Right ventricle myocardium superior (tissue), 1 donor: ENCODE data around the gene FOXRED1. TPM values are rescaled to one million over a fixed set of nuclear protein-coding genes. Genes with fewer than 3 reads are reported as not detected.
A peak's percentile ranks its signal among the peaks of the same experiment; 100 is the strongest.
"Not testable (repeated sequence)": the region's sequence is repeated elsewhere in the genome, so short reads cannot be mapped to it uniquely, and the experiment has no call there.

Source experiments
- ATAC-seq: fragments of 200-7000 bp; cut with Tn5 transposase; one replicate; pipeline ENCODE4 v1.9.1; 2020; ENCODE audit warnings: mild to moderate bottlenecking; ENCODE audit not compliant: poor library complexity
- DNase-seq: peaks from one replicate; pipeline ENCODE4 v3.0.0-alpha.2; 2020
- intact Hi-C: fragments of 100-400 bp; cut with DNase I; formaldehyde crosslinking; loops from one replicate; pipeline ENCODE4 v1.11.2; 2022
- long read RNA-seq: library from polyadenylated mRNA; unstranded; transcript quantifications from one replicate; pipeline ENCODE4 v2.0.0, GENCODE V29; 2021
- total RNA-seq: library from RNA; stranded (reverse); fragmentation: NEBNext Ultra II Directional; extraction: Animal tissue kit (Norgen Biotek cat#: 25700); gene quantifications from one replicate; pipeline ENCODE4 v1.2.1, GENCODE V29; 2021
- donor health status: DM: no; HTN: yes; CAD: no; lungs with severe emphysema.

Gene FOXRED1
- 30.3 TPM for total RNA-seq
- long read RNA-seq, transcript FOXRED1-201 (11 exons, 1,970 nt): major isoform, 70 of 90 reads
- long read RNA-seq, partial matches to known transcripts: 8 of 90 reads
- long read RNA-seq, other reads (novel, unspliced or antisense): 9 of 90 reads

DNA sequence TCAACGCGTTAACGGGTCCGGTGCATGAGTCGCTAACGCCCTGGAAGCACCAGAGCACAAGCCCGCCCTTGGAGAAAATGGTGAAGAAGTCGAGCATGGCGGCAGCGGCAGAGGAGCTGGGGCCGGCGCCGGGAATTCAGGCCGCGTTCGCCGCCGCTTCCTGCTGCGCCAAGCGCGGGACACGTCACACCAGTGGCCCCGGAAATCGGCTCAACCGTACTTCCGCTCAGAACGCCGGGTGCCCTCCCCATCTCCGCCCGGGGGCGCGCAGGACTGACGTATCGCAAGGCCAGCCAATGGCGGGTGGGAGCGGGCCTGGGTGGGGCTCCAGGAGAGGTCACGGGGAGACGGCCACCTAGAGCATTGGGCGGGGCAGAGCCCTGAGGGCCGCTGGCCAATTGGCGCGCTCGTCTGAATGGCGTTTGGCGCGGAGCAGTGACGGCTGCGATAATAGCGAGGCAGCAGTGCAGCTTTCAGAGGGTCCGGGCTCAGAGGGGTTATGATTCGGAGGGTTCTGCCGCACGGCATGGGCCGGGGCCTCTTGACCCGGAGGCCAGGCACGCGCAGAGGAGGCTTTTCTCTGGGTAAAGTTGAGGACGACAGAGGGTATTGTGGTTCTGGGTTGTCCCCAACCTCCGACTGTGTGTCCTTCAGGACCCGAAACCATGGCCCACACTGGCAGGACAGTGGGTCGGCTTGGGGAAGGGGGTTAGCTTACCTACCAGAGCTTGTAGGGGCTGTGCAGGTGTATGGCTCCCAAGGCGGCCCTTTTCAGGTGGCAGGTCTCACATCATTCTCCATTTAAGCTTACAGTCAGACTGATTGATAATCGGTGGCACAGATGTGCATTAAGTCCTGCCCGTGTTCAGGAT lies at the start of gene FOXRED1, which contains the start of gene SRPRA:
FOXRED1 (plus strand) TSS at position 447 of the 872 bp plus-strand sequence; CDS start at position 500, 53 bp downstream.
SRPRA (minus strand) TSS at position 188 of the 872 bp plus-strand sequence; CDS start at position 97, 91 bp downstream.
- DNase-seq (peak; percentile 100), ATAC-seq (peak; percentile 100)
- intact Hi-C loops: loop anchor here (5.0 kb wide), 1 partner anchor 57 kb away; the partner anchor contains the start of genes FAM118B and RPUSD4

DNA sequence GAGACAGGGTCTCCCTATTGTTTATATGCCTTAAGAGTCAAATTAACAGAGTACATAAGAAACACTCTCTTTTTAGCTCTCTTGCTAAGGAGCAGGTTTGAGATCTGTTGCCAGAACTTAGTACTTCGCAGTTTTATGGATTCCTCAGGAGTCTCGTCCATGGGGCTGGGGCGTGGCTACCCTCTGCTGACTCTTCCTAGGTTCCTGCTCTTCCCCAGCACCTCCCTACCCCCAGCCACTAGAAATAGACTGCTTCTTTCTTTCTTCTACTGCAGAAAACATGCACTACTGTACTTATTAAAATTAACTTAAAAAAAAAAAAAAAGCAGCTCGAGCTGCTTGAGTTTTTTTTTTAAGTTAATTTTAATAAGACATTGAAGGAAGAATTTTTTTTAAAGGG lies 49.4 kb upstream of the FOXRED1 start:
- intact Hi-C loops: no loop called here
- ATAC-seq (no peak), DNase-seq (no peak)

DNA sequence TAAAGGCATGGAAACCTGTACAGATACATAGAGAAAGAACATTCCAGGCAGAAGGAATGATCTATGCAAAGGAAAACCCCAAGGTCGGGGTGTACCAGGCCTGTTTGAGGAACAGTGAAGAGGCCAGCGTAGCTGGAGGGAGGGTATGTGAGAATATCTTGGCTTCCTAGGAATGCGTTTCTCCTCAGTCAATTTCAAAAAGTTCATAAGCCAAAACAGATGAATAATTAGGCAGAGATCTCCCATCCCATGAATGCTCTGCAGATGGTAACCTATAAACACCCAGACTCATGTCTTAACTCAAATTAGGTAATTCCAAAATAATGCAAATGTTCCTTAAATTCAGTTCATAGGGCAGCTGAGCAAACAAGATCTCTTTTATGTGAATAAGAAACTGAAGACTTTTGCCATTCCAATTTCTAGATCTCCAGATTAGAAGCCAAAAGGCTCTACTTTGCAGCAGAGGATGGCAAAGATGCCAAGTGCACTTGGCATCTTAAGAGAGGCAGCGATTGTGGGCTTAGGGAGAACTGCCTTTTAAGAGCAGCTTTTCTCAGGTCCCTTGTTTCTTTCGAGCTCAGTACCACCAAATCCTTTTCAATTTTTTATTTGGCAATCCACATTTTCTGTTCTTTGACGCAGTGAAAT lies 44.2 kb upstream of the FOXRED1 start:
- intact Hi-C loops: no loop called here
- DNase-seq (no peak), ATAC-seq (no peak)

DNA sequence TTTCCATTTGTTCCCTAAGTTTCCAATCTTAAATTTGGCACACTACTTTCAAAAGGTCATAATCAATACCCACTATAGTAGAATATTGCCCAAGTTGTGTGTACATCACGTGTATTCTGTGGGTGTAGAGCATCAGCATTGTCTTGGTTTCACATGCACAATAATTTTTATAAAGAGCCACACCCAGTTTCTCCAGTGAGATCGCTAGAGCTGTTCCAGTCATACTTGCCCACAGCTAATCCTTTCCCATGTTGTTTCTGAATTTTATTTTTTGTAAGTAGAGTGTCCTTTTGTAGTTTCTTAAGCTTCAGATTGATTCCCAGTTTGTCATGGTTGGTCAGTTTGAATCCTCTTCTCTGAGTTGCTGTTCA lies 43.7 kb upstream of the FOXRED1 start:
- intact Hi-C loops: no loop called here
- DNase-seq: no peak
- ATAC-seq: no peak

DNA sequence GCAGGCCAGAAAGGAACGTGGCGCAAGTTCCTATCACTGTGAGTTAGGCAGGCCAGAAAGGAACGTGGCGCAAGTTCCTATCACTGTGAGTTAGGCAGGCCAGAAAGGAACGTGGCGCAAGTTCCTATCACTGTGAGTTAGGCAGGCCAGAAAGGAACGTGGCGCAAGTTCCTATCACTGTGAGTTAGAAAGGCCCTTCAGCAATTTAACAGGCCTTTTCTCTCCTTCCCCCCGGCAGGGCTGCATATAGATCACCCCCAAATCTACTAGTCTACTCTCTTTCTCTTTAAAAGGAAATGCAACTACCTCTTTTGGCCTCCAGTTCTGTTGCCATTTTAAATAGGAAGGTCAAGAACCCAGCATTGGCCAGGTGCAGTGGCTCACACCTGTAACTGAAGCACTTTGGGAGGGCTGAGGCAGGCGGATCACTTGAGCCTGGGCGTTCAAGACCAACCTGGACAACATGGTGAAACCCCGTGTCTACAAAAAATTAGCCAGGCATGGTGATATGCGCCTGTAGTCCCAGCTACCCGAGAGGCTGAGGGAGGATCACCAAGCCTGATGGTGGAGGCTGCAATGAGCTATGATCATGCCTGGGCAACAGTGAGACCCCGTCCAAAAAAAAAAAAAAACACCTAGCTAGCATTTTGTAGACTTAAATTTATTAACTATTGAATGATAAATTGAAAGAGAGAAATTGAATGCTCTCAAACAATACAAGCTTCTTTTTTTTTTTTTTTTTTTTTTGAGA lies 42.4 kb upstream of the FOXRED1 start:
- intact Hi-C loops: no loop called here
- no peak for ATAC-seq

DNA sequence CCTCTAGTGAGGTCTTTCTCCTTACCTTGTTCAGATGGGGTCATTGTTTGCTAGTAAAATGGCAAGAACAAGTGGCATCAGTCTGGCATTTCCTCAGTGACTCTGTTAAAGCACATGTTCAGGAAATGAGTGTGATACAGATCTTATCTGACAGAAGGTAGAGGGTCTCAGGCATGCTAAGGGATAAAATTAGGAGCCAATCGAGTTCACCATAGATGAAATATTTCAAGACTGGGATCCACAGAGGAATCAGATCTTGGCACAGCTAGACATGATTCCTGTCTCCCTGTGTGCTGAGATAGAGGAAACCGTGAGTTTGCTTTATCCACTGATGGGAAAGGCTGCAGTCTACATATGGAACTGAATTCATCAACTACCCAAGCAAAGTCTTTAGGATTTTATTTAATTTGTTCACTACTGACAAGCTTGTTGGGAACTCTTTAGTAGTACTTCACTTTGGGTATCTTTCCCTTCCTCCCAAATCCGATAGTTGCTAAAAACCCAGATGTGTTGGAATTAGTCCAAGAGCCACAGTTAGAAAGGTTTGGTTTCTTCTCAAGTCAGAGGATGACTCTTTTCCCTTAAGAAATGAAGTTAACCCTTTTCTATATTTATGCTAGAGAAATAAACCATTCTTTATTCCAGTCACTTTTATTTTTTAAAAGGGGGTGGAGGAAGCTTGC lies 39.0 kb upstream of the FOXRED1 start:
- intact Hi-C loops: no loop called here

More for the DNA sequence above, 42.4 kb upstream of the FOXRED1 start:
- no peak for DNase-seq

DNA sequence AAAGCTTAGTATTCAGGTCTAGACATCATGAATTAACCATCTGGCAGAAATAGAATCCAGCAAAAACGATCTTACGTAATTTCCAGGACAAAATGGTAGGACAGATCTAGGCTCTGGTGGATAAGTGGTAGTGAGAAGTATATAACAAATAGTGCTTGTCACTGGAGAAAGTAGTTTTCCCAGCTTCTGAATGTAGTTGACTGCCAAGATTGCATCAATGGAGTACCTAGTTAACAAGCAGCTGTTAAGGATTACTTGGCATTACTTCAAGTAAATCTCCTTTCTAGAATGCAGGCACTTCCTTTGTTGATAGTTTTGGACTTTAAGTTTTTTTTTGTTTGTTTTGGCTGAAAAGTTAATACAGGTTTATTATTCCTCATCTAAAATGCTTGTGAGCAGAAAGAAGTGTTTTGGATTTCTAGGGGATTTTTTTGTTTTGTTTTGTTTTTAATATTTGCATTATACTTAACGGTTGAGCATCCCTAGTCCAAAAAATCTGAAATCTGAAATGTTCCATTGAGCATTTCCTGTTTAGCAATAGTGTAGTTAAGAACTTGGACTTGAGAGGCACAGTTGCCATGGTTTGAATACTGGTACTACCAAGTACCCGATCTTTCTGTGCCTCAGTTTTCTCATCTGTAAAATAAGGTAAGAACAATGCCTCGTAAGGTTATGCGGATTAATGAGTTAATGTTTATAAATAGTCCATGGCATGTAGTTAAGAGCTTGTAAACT lies 37.1 kb upstream of the FOXRED1 start:
- DNase-seq (no peak), ATAC-seq (peak; percentile 58)
- intact Hi-C loops: no loop called here

More for the DNA sequence above, 39.0 kb upstream of the FOXRED1 start:
- DNase-seq (no peak), ATAC-seq (no peak)

DNA sequence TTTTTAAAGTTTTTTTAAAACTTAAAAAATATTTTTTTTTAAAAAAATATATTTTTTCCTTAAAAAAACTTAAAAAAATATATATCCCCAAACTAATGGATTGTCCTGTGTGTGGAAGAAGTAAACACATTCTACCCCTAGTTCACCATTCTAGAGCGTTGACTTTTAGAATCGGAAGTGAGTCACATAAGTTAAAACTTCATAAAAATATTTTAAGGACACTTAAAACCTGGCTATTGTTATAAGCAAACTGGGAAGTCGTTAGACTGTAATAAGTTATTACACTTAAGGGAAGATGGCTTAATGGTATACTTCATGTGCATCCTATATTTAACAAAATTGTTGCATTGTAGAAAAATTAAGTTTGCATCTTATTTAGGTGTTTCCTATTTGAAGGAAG lies 36.3 kb upstream of the FOXRED1 start:
- DNase-seq (no peak), ATAC-seq (no peak)
- intact Hi-C loops: no loop called here

DNA sequence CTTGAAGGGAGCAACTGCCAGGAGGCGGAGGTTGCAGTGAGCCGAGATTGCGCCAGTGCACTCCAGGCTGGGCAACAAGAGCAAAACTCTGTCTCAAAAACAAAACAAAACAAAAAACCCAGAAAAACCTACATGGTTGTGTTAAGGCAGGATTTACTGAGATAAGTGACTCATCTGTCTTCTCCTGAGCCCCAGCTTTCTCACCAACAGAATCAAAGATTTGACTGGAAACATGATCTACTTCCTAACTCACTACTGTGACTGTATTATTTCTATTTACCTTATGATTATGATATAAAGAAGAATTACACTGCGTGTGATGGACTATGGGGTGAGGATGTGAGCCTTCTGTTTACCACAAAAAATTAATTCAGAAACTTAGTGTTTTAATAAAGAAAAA lies 35.6 kb upstream of the FOXRED1 start:
- no peak for ATAC-seq
- intact Hi-C loops: no loop called here
- no peak for DNase-seq

DNA sequence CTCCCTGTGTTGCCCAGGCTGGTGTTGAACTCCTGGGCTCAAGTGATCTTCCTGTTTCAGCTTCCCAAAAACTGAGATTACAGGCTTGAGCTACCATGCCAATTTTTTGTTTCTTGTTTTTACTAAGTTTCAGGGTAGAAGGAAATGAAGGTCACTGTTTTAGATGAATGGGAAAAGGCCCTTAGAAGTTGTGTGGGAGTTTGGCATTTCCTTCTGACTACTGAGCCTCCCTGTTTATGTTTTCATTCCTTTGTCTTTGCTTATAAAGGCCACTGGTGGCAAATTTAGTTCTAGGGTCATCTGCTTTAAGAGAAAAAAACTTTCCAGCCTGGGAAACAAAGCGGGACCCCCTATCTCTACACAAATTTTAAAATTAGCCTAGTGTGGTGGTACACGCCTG lies 22.3 kb upstream of the FOXRED1 start:
- no peak for ATAC-seq
- no peak for DNase-seq
- intact Hi-C loops: no loop called here

DNA sequence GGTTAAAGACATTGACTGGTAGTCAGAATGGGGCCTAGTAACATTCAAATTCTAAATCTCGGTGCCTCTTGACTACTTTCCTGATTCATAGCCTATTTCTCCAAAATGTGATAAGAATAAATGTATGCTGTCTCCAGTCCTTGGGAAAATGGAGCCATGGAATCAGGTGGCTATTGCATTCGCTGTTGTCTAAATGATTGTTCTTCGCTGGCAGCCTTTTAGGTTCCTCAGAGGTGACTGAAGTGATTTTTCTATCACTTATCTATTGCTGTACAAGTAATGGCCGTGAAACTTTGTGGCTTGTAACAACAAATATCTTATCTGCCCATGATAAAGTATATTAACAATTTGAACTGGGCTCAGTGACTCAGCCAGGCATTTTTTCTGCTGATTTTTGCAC lies 15.7 kb upstream of the FOXRED1 start:
- intact Hi-C loops: no loop called here
- DNase-seq: no peak
- no peak for ATAC-seq

DNA sequence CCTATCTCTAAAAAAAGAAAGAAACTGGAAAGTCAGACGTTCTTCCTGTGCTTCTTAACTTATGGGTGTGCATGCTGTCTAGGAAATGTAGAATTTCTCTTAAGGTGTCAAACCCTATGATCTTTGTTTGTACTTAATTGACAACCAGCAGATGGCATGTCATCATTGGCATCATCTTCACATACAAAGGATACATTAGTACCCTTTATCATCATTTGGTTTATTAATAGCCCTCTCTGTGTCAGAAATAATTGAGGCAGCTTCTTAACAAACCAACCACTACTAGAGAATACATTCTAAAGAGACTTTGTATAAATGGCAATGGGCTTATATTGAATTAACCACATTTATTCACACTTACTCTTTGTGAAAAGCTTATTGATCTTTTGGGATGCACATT lies 14.1 kb upstream of the FOXRED1 start:
- intact Hi-C loops: no loop called here
- no peak for ATAC-seq
- no peak for DNase-seq

DNA sequence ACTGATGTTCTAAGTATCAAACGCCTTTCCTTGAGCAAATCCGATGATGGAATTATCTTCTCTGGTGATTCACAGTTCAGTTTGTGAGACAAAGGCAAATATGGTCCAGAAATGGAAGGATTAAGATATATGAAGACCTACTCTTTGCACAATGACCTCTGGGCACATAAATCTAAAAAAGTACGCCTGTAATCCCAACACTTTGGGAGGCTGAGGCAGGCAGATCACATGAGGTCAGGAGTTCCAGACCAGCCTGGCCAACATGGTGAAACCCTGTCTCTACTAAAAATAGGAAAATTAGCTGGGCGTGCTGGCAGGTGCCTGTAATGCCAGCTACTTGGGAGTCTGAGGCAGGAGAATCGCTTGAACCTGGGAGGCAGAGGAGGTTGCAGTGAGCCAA lies 13.4 kb upstream of the FOXRED1 start:
- ATAC-seq, DNase-seq, intact Hi-C loops: not testable (repeated sequence)

DNA sequence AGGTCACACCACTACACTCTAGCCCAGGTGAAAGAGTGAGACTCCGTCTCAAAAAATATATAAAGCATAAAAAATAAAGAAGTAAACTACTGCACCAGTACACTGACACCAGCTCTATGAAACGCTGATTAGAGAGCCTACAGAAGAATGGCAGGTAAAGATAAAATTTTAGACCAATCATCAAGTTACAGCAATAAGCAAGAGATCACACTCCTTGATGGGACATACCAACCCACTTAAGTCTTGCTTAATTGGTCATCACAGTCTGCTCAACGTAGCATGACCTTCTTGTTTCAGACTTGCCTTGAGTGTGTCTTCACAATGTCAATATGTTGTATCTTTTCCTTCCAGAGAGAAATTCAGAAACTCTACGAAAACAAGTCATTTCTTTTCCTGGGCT lies 12.7 kb upstream of the FOXRED1 start:
- intact Hi-C loops: no loop called here
- ATAC-seq (no peak), DNase-seq (no peak)

DNA sequence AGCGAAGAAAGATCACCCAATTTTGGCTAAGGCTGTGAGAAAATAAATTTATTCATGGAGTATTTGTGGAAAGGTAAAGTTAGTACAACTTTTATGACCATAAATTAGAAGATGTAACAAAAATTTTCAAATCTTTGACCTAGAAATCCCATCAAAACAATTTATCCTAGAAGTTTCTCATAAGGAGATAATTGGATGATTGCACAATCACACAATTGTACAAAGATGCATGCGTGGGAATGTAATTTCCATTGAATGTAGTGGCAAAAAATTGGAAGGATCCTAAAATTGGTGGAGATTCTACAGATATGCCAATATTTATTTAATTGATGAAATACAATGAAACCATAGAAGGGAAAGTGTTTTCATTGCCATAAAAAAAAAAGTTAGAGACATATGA lies 11.8 kb upstream of the FOXRED1 start:
- intact Hi-C loops: no loop called here
- DNase-seq (no peak), ATAC-seq (no peak)

DNA sequence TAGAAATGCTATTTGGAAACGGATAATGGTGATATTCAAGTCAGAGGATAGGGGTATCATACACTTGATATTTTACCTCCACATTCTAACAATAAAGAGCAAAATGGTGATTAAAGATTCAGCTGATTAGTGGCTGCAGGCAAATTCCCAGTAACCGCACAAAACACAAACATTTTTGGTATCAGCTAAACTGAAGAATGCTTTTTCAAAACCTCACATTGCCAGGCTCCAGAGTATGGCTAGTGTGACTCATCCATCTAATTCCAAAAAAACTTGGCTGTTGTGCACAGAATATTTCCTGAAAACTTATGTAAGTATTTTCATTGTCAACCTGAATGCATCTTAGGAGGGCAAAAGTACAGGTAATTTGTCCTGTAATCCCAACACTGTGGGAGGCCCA lies 11.2 kb upstream of the FOXRED1 start:
- DNase-seq (no peak), ATAC-seq (no peak)
- intact Hi-C loops: no loop called here

DNA sequence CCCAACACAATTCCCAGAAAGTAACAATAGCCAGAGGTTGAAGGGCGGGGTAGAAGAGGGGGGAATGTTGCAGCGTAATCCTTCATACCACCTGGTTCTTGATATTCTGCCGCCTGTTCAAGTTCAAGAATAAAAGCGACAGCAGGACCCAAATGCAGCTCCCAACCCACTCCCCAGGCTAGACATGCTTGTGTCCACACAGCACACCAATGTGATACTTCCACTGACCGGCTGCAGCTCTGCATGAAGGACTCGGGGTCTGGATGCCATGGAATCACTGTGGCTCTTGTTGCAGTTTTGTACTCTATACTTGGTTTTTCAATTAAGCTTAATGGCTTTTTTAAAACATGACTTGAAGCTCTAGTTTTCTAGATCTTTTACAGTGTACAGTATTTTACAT lies 6.7 kb upstream of the FOXRED1 start:
- no peak for ATAC-seq
- intact Hi-C loops: no loop called here
- DNase-seq: no peak

DNA sequence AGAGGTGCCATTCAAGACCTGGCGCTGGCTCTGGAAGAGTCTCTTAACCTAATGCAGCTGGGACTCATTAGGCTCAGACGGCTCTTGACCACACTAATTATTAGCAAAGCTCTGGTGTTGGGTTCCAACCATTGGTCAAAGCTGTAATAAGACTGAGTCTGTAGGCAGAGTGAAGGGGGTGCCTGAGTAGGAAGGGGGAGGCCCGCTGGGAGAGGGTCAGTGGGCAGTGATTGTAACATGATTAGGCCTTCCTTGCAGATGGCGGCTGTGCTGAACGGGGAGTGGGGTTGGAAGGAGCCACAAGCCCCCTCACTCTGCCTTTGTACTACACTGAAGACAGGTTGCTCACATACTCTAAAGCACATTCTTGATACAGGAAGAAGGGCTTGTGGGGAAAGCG lies 5.5 kb upstream of the FOXRED1 start:
- no peak for DNase-seq
- ATAC-seq: no peak
- intact Hi-C loops: no loop called here
